Daoy (cell line): ENCODE data around the gene C5orf52. TPM values are rescaled to one million over a fixed set of nuclear protein-coding genes. Genes with fewer than 3 reads are reported as not detected.
"Not testable (repeated sequence)": the region's sequence is repeated elsewhere in the genome, so short reads cannot be mapped to it uniquely, and the experiment has no call there.

Source experiments
- DNase-seq: peaks from one replicate; pipeline ENCODE4 v3.0.0-alpha.2; 2015; ENCODE audit warnings: low read depth
- total RNA-seq: library from RNA; depleted of rRNA; stranded (reverse); fragments of >200 nt; shearing (Covaris generic); gene quantifications from 2 replicates; pipeline ENCODE4 v1.2.3, GENCODE V29; 2014; rRNA removed

The C5orf52 gene
- not detected in 2 replicates for total RNA-seq

- DNase-seq: peak; percentile 64
Observed at GRCh38 chr5:157670662-157671591, at the start of gene C5orf52. C5orf52 (plus strand) TSS chr5:157671533; CDS start chr5:157671615, 82 bp downstream.

- no peak for DNase-seq
Observed at GRCh38 chr5:157624144-157624543, 47.2 kb upstream of the C5orf52 start.

GRCh38 chr5:157626831-157627230, 44.5 kb upstream of the C5orf52 start:
- DNase-seq: no peak

GRCh38 chr5:157630341-157630740, 41.0 kb upstream of the C5orf52 start:
- no peak for DNase-seq

GRCh38 chr5:157640406-157641066, 30.8 kb upstream of the C5orf52 start:
- no peak for DNase-seq

- DNase-seq: no peak
Observed at GRCh38 chr5:157648275-157648990, 22.9 kb upstream of the C5orf52 start.

- no peak for DNase-seq
Observed at GRCh38 chr5:157649101-157649500, 22.2 kb upstream of the C5orf52 start.

- DNase-seq: no peak
Observed at GRCh38 chr5:157650991-157651611, 20.2 kb upstream of the C5orf52 start.

GRCh38 chr5:157651623-157652376, 19.5 kb upstream of the C5orf52 start:
- no peak for DNase-seq

GRCh38 chr5:157652377-157652692, 19.0 kb upstream of the C5orf52 start, which contains the start of gene SOX30:
SOX30 (minus strand) TSS chr5:157652438; CDS start chr5:157652078, 360 bp downstream.
- no peak for DNase-seq

- no peak for DNase-seq
Observed at GRCh38 chr5:157657516-157657915, 13.8 kb upstream of the C5orf52 start.

- no peak for DNase-seq
Observed at GRCh38 chr5:157658893-157659292, 12.4 kb upstream of the C5orf52 start.

GRCh38 chr5:157659868-157660660, 11.3 kb upstream of the C5orf52 start:
- DNase-seq: no peak

- peak; percentile 65 for DNase-seq
Observed at GRCh38 chr5:157665467-157666070, 5.8 kb upstream of the C5orf52 start.

- DNase-seq: no peak
Observed at GRCh38 chr5:157668356-157668755, 3.0 kb upstream of the C5orf52 start.

- no peak for DNase-seq
Observed at GRCh38 chr5:157669701-157670097, 1.6 kb upstream of the C5orf52 start.

- no peak for DNase-seq
Observed at GRCh38 chr5:157671592-157672330, 428 bp downstream of the C5orf52 start.

- no peak for DNase-seq
Observed at GRCh38 chr5:157672976-157673375, 1.6 kb downstream of the C5orf52 start.

- DNase-seq: not testable (repeated sequence)
Observed at GRCh38 chr5:157674351-157674750, 3.0 kb downstream of the C5orf52 start.
